HepG2 (cell line): Measurements from ENCODE around the gene B3GALT5. TPM values are rescaled to one million over a fixed set of nuclear protein-coding genes. Genes with fewer than 3 reads are reported as not detected.
A peak's percentile ranks its signal among the peaks of the same experiment; 100 is the strongest.

Experiments used
- ATAC-seq: fragments of 200-7000 bp; cut with Tn5 transposase; 3 replicates; pipeline ENCODE4 v1.9.1; 2020; ENCODE audit warnings: mild to moderate bottlenecking, moderate library complexity
- BruUV-seq: library from RNA; stranded (reverse); fragments of 400-500 nt; replicated peaks from 2 replicates; lab custom pipeline; 2021; lab: Mats Ljungman, UMichigan
- CTCF ChIA-PET: fragments of 300-600 bp; formaldehyde crosslinking; extraction: SDS; loops from one replicate; lab custom pipeline; 2021; ENCODE audit warnings: low total read pairs, inconsistent platforms, low intra/inter-chr PET ratio; lab: Yijun Ruan, JAX
- POLR2A ChIA-PET: fragments of 350-600 bp; sonication (Branson Sonifier 250); formaldehyde crosslinking; loops from one replicate; lab custom pipeline; 2020; ENCODE audit warnings: antibody characterized with exemption, inconsistent platforms; lab: Yijun Ruan, JAX
- DNase-seq: peaks from one replicate; pipeline ENCODE4 v3.0.0-alpha.2; 2015; ENCODE audit warnings: low spot score
- FAIRE-seq: peaks from 3 replicates; lab custom pipeline; 2011; peaks lifted over from hg19 to GRCh38; lab: Jason Lieb, UNC
- H2AFZ ChIP-seq: one replicate; pipeline ENCODE4 v1.6.1; 2011; ENCODE audit warnings: low read length, inconsistent platforms
- H3K27ac ChIP-seq: fragments of 300-600 bp; 3 replicates; pipeline ENCODE4 v1.8.0; 2011; ENCODE audit warnings: mixed run types, mild to moderate bottlenecking, mixed read lengths, low read length, inconsistent platforms; ENCODE audit not compliant: insufficient read depth; ENCODE audit errors: extremely low read length
- H3K27me3 ChIP-seq, 2 experiments: fragments of 200-600 bp in 1 of 2; 2 replicates in 1 of 2; 3 replicates in 1 of 2; pipeline versions ENCODE4 v1.6.0 to v1.8.0; 2011; ENCODE audit warnings: low read length in 2 of 2, mild to moderate bottlenecking in 2 of 2, moderate library complexity in 2 of 2, inconsistent platforms in 1 of 2; ENCODE audit not compliant: insufficient read depth in 2 of 2, control insufficient read depth in 1 of 2
- H3K36me3 ChIP-seq, 2 experiments: fragments of 200-600 bp in 1 of 2; replicated peaks in 1 of 2; 2 replicates in 1 of 2; 3 replicates in 1 of 2; pipeline versions ENCODE4 v1.5.1 to v1.8.0; 2011; ENCODE audit warnings: low read length in 2 of 2, inconsistent platforms in 1 of 2; ENCODE audit not compliant: insufficient read depth in 2 of 2, control insufficient read depth in 1 of 2
- H3K4me1 ChIP-seq: 2 replicates; pipeline ENCODE4 v1.5.1; 2012; ENCODE audit warnings: low read length, inconsistent platforms; ENCODE audit not compliant: insufficient read depth
- H3K4me2 ChIP-seq: 2 replicates; pipeline ENCODE4 v1.6.0; 2011; ENCODE audit warnings: low read depth, low read length, inconsistent platforms
- H3K4me3 ChIP-seq, 3 experiments: fragments of 200-600 bp in 1 of 3; sonication (generic), shearing (Covaris generic) in 1 of 3; replicated peaks in 1 of 3; 2 replicates each; pipeline ENCODE4 v1.5.1; 2011 to 2016; ENCODE audit warnings: low read length in 3 of 3, inconsistent platforms in 2 of 3, low read depth in 2 of 3, mild to moderate bottlenecking in 2 of 3, control low read depth in 1 of 3, mixed read lengths in 1 of 3; ENCODE audit not compliant: insufficient read depth in 1 of 3
- H3K79me2 ChIP-seq: one replicate; pipeline ENCODE4 v1.6.1; 2011; ENCODE audit warnings: low read length, inconsistent platforms; ENCODE audit not compliant: insufficient read depth
- H3K9ac ChIP-seq: 2 replicates; pipeline ENCODE4 v1.6.0; 2011; ENCODE audit warnings: mild to moderate bottlenecking, low read depth, low read length, inconsistent platforms; ENCODE audit not compliant: insufficient read depth
- H3K9me3 ChIP-seq: 2 replicates; pipeline ENCODE4 v1.5.1; 2012; ENCODE audit warnings: mild to moderate bottlenecking, low read length
- H4K20me1 ChIP-seq: 2 replicates; pipeline ENCODE4 v1.6.0; 2011; ENCODE audit warnings: inconsistent platforms, mild to moderate bottlenecking, low read length, moderate library complexity; ENCODE audit not compliant: insufficient read depth
- RAD51 ChIP-seq: fragments of 450-650 bp; IDR thresholded peaks from 2 replicates; pipeline ENCODE4 v1.6.1; 2016; ENCODE audit warnings: borderline replicate concordance
- WGBS: methylation state at CpG from one replicate; pipeline ENCODE4 v1.1.6; 2017; ENCODE audit warnings: low lambda C conversion rate; 5-methylcytosine and 5-hydroxymethylcytosine counted together
- in situ Hi-C: cut with HindIII; loops from 2 replicates; pipeline ENCODE4 v1.10.0; 2017; ENCODE audit warnings: low pct_unique_long_range_greater_than_20kb; ENCODE audit not compliant: extremely low pct_ligation_motif_present
- intact Hi-C: fragments of 100-400 bp; cut with micrococcal nuclease; formaldehyde crosslinking; loops from one replicate; pipeline ENCODE4 v1.10.0; 2022; ENCODE audit not compliant: unreplicated experiment
- polyA plus RNA-seq, 8 experiments: library from polyadenylated mRNA; depleted of rRNA in 3 of 8; stranded (reverse) in 7 of 8; unstranded in 1 of 8; fragments of >200 nt; fragmentation: Illumina TruSeq in 4 of 8; extraction: Trizol in 4 of 8; gene quantifications; 2 replicates each; pipeline versions ENCODE4 v1.2.1 to v1.2.3, GENCODE V29; 2011 to 2016; ENCODE audit warnings: low read depth in 4 of 8, missing spikeins in 1 of 8, mixed read lengths in 1 of 8; ENCODE audit not compliant: insufficient read depth in 1 of 8
- total RNA-seq, 5 experiments: library from RNA; depleted of rRNA; stranded (reverse); fragments of >200 nt; fragmentation: Illumina TruSeq; extraction: Trizol; gene quantifications; 2 replicates each; pipeline ENCODE4 v1.2.3, GENCODE V29; 2016; ENCODE audit warnings: low read depth in 1 of 5
- TF ChIP-seq, protein P1 (sequence below): fragments of 450-650 bp; IDR thresholded peaks from 2 replicates; pipeline ENCODE4 v1.6.1; 2016
- TF ChIP-seq, protein P2 (sequence below): sonication (generic); formaldehyde crosslinking; IDR thresholded peaks from 2 replicates; pipeline ENCODE4 v1.5.1; 2020; ENCODE audit warnings: missing genetic modification reagents, mild to moderate bottlenecking, borderline replicate concordance
- TF ChIP-seq, protein P3 (sequence below): sonication (generic); formaldehyde crosslinking; IDR thresholded peaks from 2 replicates; pipeline ENCODE4 v1.4.0; 2020; ENCODE audit warnings: low read depth, mild to moderate bottlenecking, missing genetic modification reagents

The B3GALT5 gene
- total and polyA plus RNA-seq, 2 of the 13 experiments (the other 11 are each of a cell fraction or from before 2014, with no cell fraction given): 0.02 to 0.03 TPM

DNA sequence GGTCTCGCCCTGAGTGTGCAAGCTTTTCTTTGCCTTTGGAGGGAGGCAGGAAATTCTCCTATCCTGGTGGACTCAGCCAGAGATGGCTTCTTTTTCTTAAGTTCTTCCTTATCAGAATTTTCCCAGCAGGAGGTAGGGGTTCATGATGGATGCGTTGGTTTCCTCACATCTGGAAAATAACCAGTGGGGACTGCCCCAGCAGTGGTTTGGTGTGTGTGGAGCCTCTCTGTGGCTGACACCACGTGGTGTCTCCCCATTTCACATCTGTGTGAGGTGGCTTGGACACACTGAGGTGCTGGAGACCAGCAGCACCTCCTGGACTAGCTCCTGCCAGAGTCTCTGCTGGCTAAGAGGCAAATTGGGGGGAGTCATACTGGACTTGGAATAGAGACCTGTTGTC lies 32.6 kb downstream of the B3GALT5 start:
- ATAC-seq (no peak), DNase-seq (no peak), FAIRE-seq (no peak)
- Histone ChIP-seq H3K9ac (no peak overlapping the region), H3K4me3 (no peak overlapping the region), H3K4me2 (no peak overlapping the region), H3K27me3 (0 out of 5 replicates have a peak, but pooled peaks cover 0 to under 1% of the 10 kb centered on the region in 2 experiments), H3K27ac (no peak overlapping the region), H3K4me1 (no peaks in the 10 kb centered on the region), H3K9me3 (no peaks in the 10 kb centered on the region), H3K36me3 (no peaks in the 10 kb centered on the region), H2AFZ (no peak overlapping the region), H3K79me2 (no peaks in the 10 kb centered on the region), H4K20me1 (no peaks in the 10 kb centered on the region)
- POLR2A ChIA-PET: no interaction called here
- TF ChIP-seq, protein P1, sequence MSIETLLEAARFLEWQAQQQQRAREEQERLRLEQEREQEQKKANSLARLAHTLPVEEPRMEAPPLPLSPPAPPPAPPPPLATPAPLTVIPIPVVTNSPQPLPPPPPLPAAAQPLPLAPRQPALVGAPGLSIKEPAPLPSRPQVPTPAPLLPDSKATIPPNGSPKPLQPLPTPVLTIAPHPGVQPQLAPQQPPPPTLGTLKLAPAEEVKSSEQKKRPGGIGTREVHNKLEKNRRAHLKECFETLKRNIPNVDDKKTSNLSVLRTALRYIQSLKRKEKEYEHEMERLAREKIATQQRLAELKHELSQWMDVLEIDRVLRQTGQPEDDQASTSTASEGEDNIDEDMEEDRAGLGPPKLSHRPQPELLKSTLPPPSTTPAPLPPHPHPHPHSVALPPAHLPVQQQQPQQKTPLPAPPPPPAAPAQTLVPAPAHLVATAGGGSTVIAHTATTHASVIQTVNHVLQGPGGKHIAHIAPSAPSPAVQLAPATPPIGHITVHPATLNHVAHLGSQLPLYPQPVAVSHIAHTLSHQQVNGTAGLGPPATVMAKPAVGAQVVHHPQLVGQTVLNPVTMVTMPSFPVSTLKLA: 0 out of 2 replicates have a peak, but pooled peaks have one; percentile 12
- TF ChIP-seq, protein P2, sequence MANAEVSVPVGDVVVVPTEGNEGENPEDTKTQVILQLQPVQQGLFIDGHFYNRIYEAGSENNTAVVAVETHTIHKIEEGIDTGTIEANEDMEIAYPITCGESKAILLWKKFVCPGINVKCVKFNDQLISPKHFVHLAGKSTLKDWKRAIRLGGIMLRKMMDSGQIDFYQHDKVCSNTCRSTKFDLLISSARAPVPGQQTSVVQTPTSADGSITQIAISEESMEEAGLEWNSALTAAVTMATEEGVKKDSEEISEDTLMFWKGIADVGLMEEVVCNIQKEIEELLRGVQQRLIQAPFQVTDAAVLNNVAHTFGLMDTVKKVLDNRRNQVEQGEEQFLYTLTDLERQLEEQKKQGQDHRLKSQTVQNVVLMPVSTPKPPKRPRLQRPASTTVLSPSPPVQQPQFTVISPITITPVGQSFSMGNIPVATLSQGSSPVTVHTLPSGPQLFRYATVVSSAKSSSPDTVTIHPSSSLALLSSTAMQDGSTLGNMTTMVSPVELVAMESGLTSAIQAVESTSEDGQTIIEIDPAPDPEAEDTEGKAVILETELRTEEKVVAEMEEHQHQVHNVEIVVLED (CRISPR knock-in tag): no peak
- TF ChIP-seq RAD51: no peak
- intact Hi-C loops: no loop called here
- in situ Hi-C loops: no loop called here
- BruUV-seq: no TSS peak
- WGBS: 2% methylated on average over 3 of the region's 3 CpGs
- CTCF ChIA-PET: no interaction called here

DNA sequence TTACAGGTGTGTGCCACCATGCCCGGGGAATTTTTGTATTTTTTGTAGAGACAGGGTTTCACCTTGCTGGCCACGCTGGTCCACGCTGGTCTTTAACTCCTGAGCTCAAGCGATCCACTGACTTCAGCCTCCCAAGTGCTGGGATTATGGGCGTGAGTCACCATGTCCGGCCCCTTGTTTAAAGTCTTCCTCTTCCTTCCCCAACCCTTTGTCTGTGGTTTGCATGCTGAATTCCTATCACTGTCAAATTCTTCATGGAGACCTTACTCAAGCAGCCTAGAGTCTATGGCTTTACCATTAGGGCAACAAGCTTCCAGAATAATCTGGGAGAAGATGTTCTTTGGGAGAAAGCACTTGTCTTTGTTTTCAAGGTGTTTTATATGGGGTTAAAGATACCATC lies 34.7 kb downstream of the B3GALT5 start:
- Histone ChIP-seq H2AFZ (no peak overlapping the region), H3K4me1 (no peaks in the 10 kb centered on the region), H3K9ac (no peak overlapping the region), H3K4me2 (no peak overlapping the region), H3K9me3 (no peaks in the 10 kb centered on the region), H3K27me3 (no peaks in the 10 kb centered on the region), H4K20me1 (no peaks in the 10 kb centered on the region), H3K36me3 (no peaks in the 10 kb centered on the region), H3K27ac (no peak overlapping the region), H3K79me2 (no peaks in the 10 kb centered on the region), H3K4me3 (no peak overlapping the region)
- in situ Hi-C loops: no loop called here
- TF ChIP-seq, protein P3, sequence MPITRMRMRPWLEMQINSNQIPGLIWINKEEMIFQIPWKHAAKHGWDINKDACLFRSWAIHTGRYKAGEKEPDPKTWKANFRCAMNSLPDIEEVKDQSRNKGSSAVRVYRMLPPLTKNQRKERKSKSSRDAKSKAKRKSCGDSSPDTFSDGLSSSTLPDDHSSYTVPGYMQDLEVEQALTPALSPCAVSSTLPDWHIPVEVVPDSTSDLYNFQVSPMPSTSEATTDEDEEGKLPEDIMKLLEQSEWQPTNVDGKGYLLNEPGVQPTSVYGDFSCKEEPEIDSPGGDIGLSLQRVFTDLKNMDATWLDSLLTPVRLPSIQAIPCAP (CRISPR knock-in tag): no peak
- POLR2A ChIA-PET: no interaction called here
- ATAC-seq: no peak
- 38% methylated on average over 6 of the region's 6 CpGs for WGBS
- no TSS peak for BruUV-seq
- intact Hi-C loops: no loop called here
- CTCF ChIA-PET: no interaction called here
- DNase-seq: no peak
- FAIRE-seq: no peak
